ENCODE measurements around the gene CAPN12. TPM values are rescaled to one million over a fixed set of nuclear protein-coding genes. Genes with fewer than 3 reads are reported as not detected.
A peak's percentile ranks its signal among the peaks of the same experiment; 100 is the strongest.
"Not testable (repeated sequence)": the region's sequence is repeated elsewhere in the genome, so short reads cannot be mapped to it uniquely, and the experiment has no call there.

CAPN12 gene
- 0.86 TPM in 1 of 2 replicates, not detected in the other for total RNA-seq

GRCh38 chr19:38744298-38744681, at the start of gene CAPN12:
Gene CAPN12 (minus strand): TSS chr19:38744474. CDS start chr19:38744165, 309 bp downstream.
- no peak within 1 kb of the TSS for H3K4me3 ChIP-seq (ENCODE audit: low read depth, low read length)
- no peak for DNase-seq (ENCODE audit: low read depth)
- TF ChIP-seq CTCF (IDR thresholded peaks at IDR 0.05; ENCODE audit: insufficient read depth, low read depth, low read length): no peak

DNA sequence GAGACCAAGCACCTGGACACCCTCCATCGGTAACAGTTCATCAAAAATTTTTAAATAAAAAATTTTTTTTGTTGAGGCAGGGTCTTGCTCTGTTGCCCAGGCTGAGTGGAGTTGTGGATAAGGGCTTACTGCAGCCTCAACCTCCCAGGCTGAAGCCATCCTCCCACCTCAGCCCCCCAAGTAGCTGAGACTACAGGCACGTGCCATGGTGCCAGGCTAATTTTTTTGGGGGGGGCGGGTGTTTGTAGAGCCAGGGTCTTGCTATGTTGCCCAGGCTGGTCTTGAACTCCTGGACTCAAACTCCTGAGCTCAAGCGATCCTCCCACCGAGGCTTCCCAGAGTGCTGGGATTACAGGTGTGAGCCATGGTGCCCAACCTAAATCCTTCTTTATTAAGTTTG, 49.4 kb upstream of the CAPN12 start:
- DNase-seq (ENCODE audit: low read depth): no peak
- no peak for TF ChIP-seq CTCF (IDR thresholded peaks at IDR 0.05; ENCODE audit: insufficient read depth, low read depth, low read length)
- no peak overlapping the region for H3K4me3 ChIP-seq (ENCODE audit: low read depth, low read length)

DNA sequence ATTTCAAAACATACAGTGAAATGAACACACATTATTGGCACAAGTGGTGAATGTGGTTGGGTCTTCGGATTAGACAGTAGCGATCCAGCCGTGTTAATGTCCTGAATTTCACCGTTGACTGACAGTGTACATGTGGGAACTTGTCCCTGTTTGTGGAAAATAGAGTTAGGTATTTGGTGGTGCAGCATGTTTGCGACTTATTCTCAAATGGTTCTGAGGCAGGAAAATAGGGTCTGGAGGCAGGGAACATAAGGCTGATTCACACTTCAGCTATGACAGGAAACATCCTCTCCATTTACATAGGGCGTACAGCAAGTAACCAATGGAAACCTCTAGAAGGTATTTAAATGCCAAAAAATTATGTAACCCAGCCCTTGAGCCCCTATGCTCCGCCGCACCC, 48.9 kb upstream of the CAPN12 start:
- DNase-seq (ENCODE audit: low read depth): no peak
- no peak for TF ChIP-seq CTCF (IDR thresholded peaks at IDR 0.05; ENCODE audit: insufficient read depth, low read depth, low read length)
- H3K4me3 ChIP-seq (ENCODE audit: low read depth, low read length): no peak overlapping the region

GRCh38 chr19:38792250-38793111, 48.2 kb upstream of the CAPN12 start:
- no peak for DNase-seq (ENCODE audit: low read depth)
- no peak overlapping the region for H3K4me3 ChIP-seq (ENCODE audit: low read depth, low read length)
- TF ChIP-seq CTCF (IDR thresholded peaks at IDR 0.05; ENCODE audit: insufficient read depth, low read depth, low read length): peak; percentile 7

- H3K4me3 ChIP-seq (ENCODE audit: low read depth, low read length); DNase-seq (ENCODE audit: low read depth): not testable (repeated sequence)
Observed at GRCh38 chr19:38791451-38792064, 47.3 kb upstream of the CAPN12 start.

DNA sequence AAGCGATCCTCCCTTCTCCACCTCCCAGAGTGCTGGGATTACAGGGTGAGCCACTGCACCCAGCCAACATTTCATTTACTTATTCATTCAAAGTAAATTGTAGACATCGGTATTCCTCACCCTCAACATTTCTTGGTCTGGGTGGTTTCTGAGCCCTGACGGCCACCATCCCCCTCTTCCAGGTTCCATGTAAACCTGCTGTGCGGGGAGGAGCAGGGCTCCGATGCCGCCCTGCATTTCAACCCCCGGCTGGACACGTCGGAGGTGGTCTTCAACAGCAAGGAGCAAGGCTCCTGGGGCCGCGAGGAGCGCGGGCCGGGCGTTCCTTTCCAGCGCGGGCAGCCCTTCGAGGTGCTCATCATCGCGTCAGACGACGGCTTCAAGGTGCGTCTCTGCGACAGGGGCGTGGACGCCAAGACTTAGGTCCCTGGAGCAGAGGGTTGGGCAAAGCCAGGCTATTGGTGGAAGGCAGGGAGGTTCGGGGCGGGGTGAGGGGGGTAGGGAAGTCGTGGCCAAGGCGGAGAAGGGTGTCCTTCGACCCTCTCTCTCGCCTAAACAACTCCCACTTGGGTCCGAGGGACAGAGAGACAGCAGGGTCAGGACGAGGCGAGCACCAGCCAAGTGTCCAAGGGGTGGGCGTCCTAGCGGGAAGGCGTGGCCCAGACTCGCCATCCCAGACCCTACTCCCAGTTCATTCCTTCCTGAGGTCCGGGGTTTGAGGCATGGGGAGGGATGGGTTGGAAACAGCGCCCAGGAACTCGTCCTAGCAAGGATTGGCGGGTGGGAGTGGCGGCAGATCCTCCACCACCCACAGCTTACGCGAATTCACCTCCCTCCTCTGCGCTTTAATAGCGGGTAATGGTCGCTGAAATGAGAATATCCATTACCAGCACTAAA, 46.5 kb upstream of the CAPN12 start:
- DNase-seq (ENCODE audit: low read depth); H3K4me3 ChIP-seq (ENCODE audit: low read depth, low read length): not testable (repeated sequence)

DNA sequence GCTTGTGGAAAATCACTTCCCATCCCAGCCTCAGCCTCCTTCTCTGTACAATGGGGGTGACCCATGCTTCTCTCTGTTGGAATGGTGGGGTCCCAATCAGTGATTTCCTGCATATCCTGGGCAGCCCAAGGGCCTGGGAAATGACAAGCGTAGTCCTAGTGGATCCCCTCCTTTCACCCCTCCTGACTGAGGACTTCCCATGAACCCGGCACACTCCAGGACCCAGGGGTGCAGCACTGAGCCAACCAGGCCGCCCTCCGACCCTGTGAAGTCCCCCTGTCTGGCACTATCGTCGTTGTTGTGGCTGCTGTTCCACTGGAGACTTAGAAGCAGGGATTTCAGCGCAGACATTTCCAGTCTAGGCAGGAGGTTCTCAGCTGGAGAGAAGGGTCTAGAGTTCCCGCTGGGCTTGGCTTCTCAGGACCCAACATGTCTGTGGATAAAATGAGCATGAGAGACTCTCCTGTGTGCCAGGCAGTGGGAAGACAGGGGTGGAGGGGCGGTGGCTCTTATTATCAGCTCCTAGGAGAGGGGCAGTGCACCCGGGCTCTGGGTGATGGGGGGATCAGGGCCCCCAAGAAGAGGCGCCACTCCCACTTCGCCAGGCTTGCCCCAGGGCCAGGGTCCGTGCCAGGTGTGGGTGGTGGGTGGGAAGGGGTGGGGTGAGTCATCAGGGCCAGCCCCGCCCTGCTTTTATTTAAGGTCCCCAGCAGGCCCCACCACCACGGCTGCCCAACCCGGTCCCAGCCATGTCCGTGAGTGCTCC, 44.4 kb upstream of the CAPN12 start, which contains the start of gene LGALS7B:
LGALS7B (plus strand) TSS at position 723 of the 766 bp plus-strand sequence; CDS start at position 750, 27 bp downstream.
- no peak within 1 kb of the TSS for H3K4me3 ChIP-seq (ENCODE audit: low read depth, low read length)
- TF ChIP-seq CTCF (IDR thresholded peaks at IDR 0.05; ENCODE audit: insufficient read depth, low read depth, low read length): no peak
- DNase-seq (ENCODE audit: low read depth): no peak
